HG03196 (cell line): Measurements from ENCODE around the gene ARG2.
A peak's percentile ranks its signal among the peaks of the same experiment; 100 is the strongest.

ENCODE experiments used
- ATAC-seq: cut with Tn5 transposase; IDR thresholded peaks from one replicate; pipeline ENCODE4 v1.9.1; 2021; ENCODE audit not compliant: unreplicated experiment

ARG2 gene

GRCh38 chr14:67680121-67680602 lies 60.4 kb downstream of the ARG2 start:
- ATAC-seq: peak; percentile 82

- ATAC-seq: no peak
Observed at GRCh38 chr14:67680941-67681340, 61.2 kb downstream of the ARG2 start.

GRCh38 chr14:67683842-67684241 lies 64.1 kb downstream of the ARG2 start:
- ATAC-seq: no peak

GRCh38 chr14:67690011-67690410 lies 70.3 kb downstream of the ARG2 start:
- ATAC-seq: no peak

- peak; percentile 83 for ATAC-seq
Observed at GRCh38 chr14:67694791-67695393, 75.2 kb downstream of the ARG2 start.

- peak; percentile 81 for ATAC-seq
Observed at GRCh38 chr14:67695394-67695949, 75.8 kb downstream of the ARG2 start, which contains the start of gene RDH11. RDH11 (minus strand) TSS chr14:67695764; CDS start chr14:67695703, 61 bp downstream.

- ATAC-seq: no peak
Observed at GRCh38 chr14:67697006-67697405, 77.3 kb downstream of the ARG2 start.

- no peak for ATAC-seq
Observed at GRCh38 chr14:67698179-67698578, 78.5 kb downstream of the ARG2 start.
